B cell (primary cell): ENCODE results near the gene RARS2. TPM values are rescaled to one million over a fixed set of nuclear protein-coding genes. Genes with fewer than 3 reads are reported as not detected.

ENCODE experiments used
- ATAC-seq: fragments of 200-7000 bp; cut with Tn5 transposase; one replicate; pipeline ENCODE4 v1.10.0; 2021; ENCODE audit warnings: low read depth, mild to moderate bottlenecking, moderate number of reproducible peaks, moderate library complexity
- CTCF ChIA-PET: fragments of 350-600 bp; sonication (Branson Sonifier 250); formaldehyde crosslinking; loops from one replicate; lab custom pipeline; 2021; ENCODE audit warnings: antibody characterized with exemption, inconsistent platforms; lab: Charles Lee
- POLR2A ChIA-PET: fragments of 350-600 bp; sonication (Branson Sonifier 250); formaldehyde crosslinking; loops from one replicate; lab custom pipeline; 2021; ENCODE audit warnings: antibody characterized with exemption; lab: Charles Lee
- DNase-seq: peaks from one replicate; pipeline ENCODE4 v3.0.0; 2013
- H2AFZ ChIP-seq: 2 replicates; pipeline ENCODE4 v1.6.1; 2012; ENCODE audit warnings: mild to moderate bottlenecking, low read depth, low read length; ENCODE audit not compliant: insufficient read depth, poor library complexity, severe bottlenecking
- H3K27ac ChIP-seq, 2 donors: 1 replicate in 1 of 2; 2 replicates in 1 of 2; pipeline ENCODE4 v1.5.1; 2012 to 2013; ENCODE audit warnings: low read length in 2 of 2, mild to moderate bottlenecking in 2 of 2, moderate library complexity in 1 of 2
- H3K27me3 ChIP-seq, 4 experiments: fragments of 200-600 bp in 1 of 4; sonication (generic) in 1 of 4; replicated peaks in 1 of 4; 1 replicate in 2 of 4; 2 replicates in 2 of 4; pipeline versions ENCODE4 v1.6.1 to v1.7.0; 2013 to 2016; ENCODE audit warnings: low read length in 3 of 4, mild to moderate bottlenecking in 2 of 4, mixed read lengths in 1 of 4, moderate library complexity in 1 of 4; ENCODE audit not compliant: insufficient read depth in 4 of 4, control insufficient read depth in 3 of 4; ENCODE audit errors: control extremely low read depth in 1 of 4
- H3K36me3 ChIP-seq, 2 experiments: replicated peaks in 1 of 2; 1 replicate in 1 of 2; 2 replicates in 1 of 2; pipeline versions ENCODE4 v1.6.1 to v1.7.1; 2013; ENCODE audit warnings: low read length in 1 of 2; ENCODE audit not compliant: insufficient read depth in 2 of 2, control insufficient read depth in 1 of 2; ENCODE audit errors: control extremely low read depth in 1 of 2, extremely low read depth in 1 of 2
- H3K4me1 ChIP-seq, 2 donors: fragments of 200-600 bp in 1 of 2; sonication (generic) in 1 of 2; 1 replicate in 1 of 2; 2 replicates in 1 of 2; pipeline versions ENCODE4 v1.5.1 to v1.6.1; 2013 to 2017; ENCODE audit warnings: low read length in 2 of 2; ENCODE audit not compliant: control insufficient read depth in 2 of 2, insufficient read depth in 2 of 2
- H3K4me2 ChIP-seq: replicated peaks from 2 replicates; pipeline ENCODE3; 2012; ENCODE audit warnings: mild to moderate bottlenecking, low read depth, low read length; ENCODE audit not compliant: poor library complexity, severe bottlenecking
- H3K4me3 ChIP-seq, 5 experiments: fragments of 200-600 bp in 1 of 5; sonication (generic) in 1 of 5; 1 replicate in 3 of 5; 2 replicates in 2 of 5; pipeline versions ENCODE4 v1.5.1 to v1.7.0; 2011 to 2016; ENCODE audit warnings: low read length in 4 of 5, mild to moderate bottlenecking in 4 of 5, low read depth in 2 of 5, control low read depth in 1 of 5, moderate library complexity in 1 of 5; ENCODE audit not compliant: insufficient read depth in 1 of 5; ENCODE audit errors: control extremely low read depth in 1 of 5, extremely low read depth in 1 of 5
- H3K79me2 ChIP-seq: fragments of 200-600 bp; sonication (generic); one replicate; pipeline ENCODE4 v1.6.0; 2016; ENCODE audit warnings: low read length; ENCODE audit not compliant: control insufficient read depth, insufficient read depth
- H3K9ac ChIP-seq: fragments of 200-600 bp; sonication (generic); 2 replicates; pipeline ENCODE4 v1.6.1; 2017; ENCODE audit warnings: mild to moderate bottlenecking, low read length, moderate library complexity
- H3K9me3 ChIP-seq, 3 donors: one replicate each; pipeline versions ENCODE4 v1.6.1 to v1.7.1; 2013; ENCODE audit warnings: low read length in 2 of 3; ENCODE audit not compliant: control insufficient read depth in 2 of 3, insufficient read depth in 1 of 3; ENCODE audit errors: control extremely low read depth in 1 of 3
- H4K20me1 ChIP-seq: 2 replicates; pipeline ENCODE4 v1.6.0; 2012; ENCODE audit warnings: mild to moderate bottlenecking, low read length; ENCODE audit not compliant: insufficient read depth, control insufficient read depth, poor library complexity, severe bottlenecking
- H3K27ac Mint-ChIP-seq: one replicate; pipeline ENCODE4 v1.8.0; 2021; ENCODE audit warnings: mixed read lengths
- H3K27me3 Mint-ChIP-seq: one replicate; pipeline ENCODE4 v1.8.0; 2021; ENCODE audit warnings: mixed read lengths
- H3K4me1 Mint-ChIP-seq: one replicate; pipeline ENCODE4 v1.8.0; 2021; ENCODE audit warnings: mixed read lengths
- H3K4me3 Mint-ChIP-seq: one replicate; pipeline ENCODE4 v1.8.0; 2021; ENCODE audit warnings: mixed read lengths
- H3K9me3 Mint-ChIP-seq: one replicate; pipeline ENCODE4 v1.8.0; 2022; ENCODE audit warnings: mixed read lengths; ENCODE audit not compliant: insufficient read depth
- CTCF ChIP-seq: fragments of 200-600 bp; IDR thresholded peaks from one replicate; pipeline ENCODE4 v1.8.0; 2022; ENCODE audit warnings: antibody characterized with exemption, mild to moderate bottlenecking
- EZH2 ChIP-seq: IDR thresholded peaks from 2 replicates; pipeline ENCODE4 v1.6.1; 2012; ENCODE audit warnings: borderline replicate concordance, low read depth, mild to moderate bottlenecking, moderate library complexity, low read length; ENCODE audit not compliant: insufficient read depth, poor library complexity, severe bottlenecking
- WGBS: methylation state at CpG from one replicate; pipeline ENCODE4 v1.1.5; 2013; ENCODE audit warnings: missing lambda C conversion rate; ENCODE audit not compliant: insufficient coverage; 5-methylcytosine and 5-hydroxymethylcytosine counted together
- intact Hi-C: fragments of 100-400 bp; cut with micrococcal nuclease; formaldehyde crosslinking; loops from one replicate; pipeline ENCODE4 v1.10.0; 2022
- polyA plus RNA-seq: library from polyadenylated mRNA; depleted of rRNA; stranded (reverse); fragments of >200 nt; gene quantifications from 2 replicates; pipeline ENCODE4 v1.2.3, GENCODE V29; 2012
- small RNA-seq: library from RNA; depleted of rRNA; stranded (forward); fragments of <200 nt; gene quantifications from one replicate; pipeline ENCODE3, GENCODE V24; 2012; ENCODE audit warnings: low replicate concordance, low read depth; ENCODE audit not compliant: insufficient read length
- total RNA-seq, 2 donors: library from RNA; stranded (reverse); fragments of 120-200 nt in 1 of 2; gene quantifications; 1 replicate in 1 of 2; 2 replicates in 1 of 2; pipeline versions ENCODE4 v1.2.3 to v1.2.4, GENCODE V29; 2013 to 2022

The RARS2 gene
- total and polyA plus RNA-seq, 2 donors (not counting 1 experiment from before 2014, with no cell fraction given) = 7.1 to 38.7 TPM

- Histone ChIP-seq H4K20me1 (no peaks in the 10 kb centered on the region), H3K4me2 (no peak overlapping the region), H2AFZ (no peak overlapping the region), H3K79me2 (no peaks in the 10 kb centered on the region), H3K4me1 (no peaks in the 10 kb centered on the region), H3K27me3 (peaks cover 0 to 13% (median 0%) of the 10 kb centered on the region in 4 experiments), H3K9me3 (peaks cover 0 to 1% (median 0%) of the 10 kb centered on the region in 3 donors), H3K36me3 (no peaks in the 10 kb centered on the region), H3K4me3 (no peak overlapping the region), H3K27ac (no peak overlapping the region), H3K9ac (no peak overlapping the region)
- TF ChIP-seq CTCF (no peak), EZH2 (no peak)
- 100% methylated on average over 1 of the region's 2 CpGs for WGBS
- ChIA-PET POLR2A (no interaction called here), CTCF (no interaction called here)
- H3K27me3 Mint-ChIP-seq = peaks cover 41% of the 10 kb centered on the region
- ATAC-seq (no peak), DNase-seq (no peak)
- no peak overlapping the region for H3K4me3 Mint-ChIP-seq
- H3K9me3 Mint-ChIP-seq = no peaks in the 10 kb centered on the region
- H3K4me1 Mint-ChIP-seq = no peaks in the 10 kb centered on the region
- intact Hi-C loops = no loop called here
- H3K27ac Mint-ChIP-seq = no peak overlapping the region
Observed at GRCh38 chr6:87465051-87465450, 124.7 kb downstream of the RARS2 start.

Small RNA genes within 50 kb of the gene (small RNA-seq; reads per million reads assigned to genes)
- gene RNU6-444P = not detected

Other genes with a start within 250 kb of the RARS2 start
- gene C6orf163, start 245.2 kb downstream of the RARS2 start, total RNA-seq = 10.0 and 11.8 TPM in 2 replicates
- 0.57 and 1.1 TPM in 2 replicates for gene C6orf163, start 245.2 kb downstream of the RARS2 start, polyA plus RNA-seq
- gene CFAP206, start 182.0 kb downstream of the RARS2 start, total RNA-seq = not detected in 2 replicates
- gene CFAP206, start 182.0 kb downstream of the RARS2 start, polyA plus RNA-seq = not detected in 2 replicates
- 15.1 and 15.6 TPM in 2 replicates for gene SLC35A1, start 117.0 kb downstream of the RARS2 start, total RNA-seq
- 9.1 and 13.8 TPM in 2 replicates for gene SLC35A1, start 117.0 kb downstream of the RARS2 start, polyA plus RNA-seq
- gene ORC3, start 148 bp upstream of the RARS2 start, total RNA-seq = 27.8 and 31.2 TPM in 2 replicates
- 15.4 and 16.1 TPM in 2 replicates for gene ORC3, start 148 bp upstream of the RARS2 start, polyA plus RNA-seq
- 105 and 108 TPM in 2 replicates for gene AKIRIN2, start 112.2 kb upstream of the RARS2 start, total RNA-seq
- 82.2 and 126 TPM in 2 replicates for gene AKIRIN2, start 112.2 kb upstream of the RARS2 start, polyA plus RNA-seq